Measurements from ENCODE around the gene PCLO. TPM values are rescaled to one million over a fixed set of nuclear protein-coding genes. Genes with fewer than 3 reads are reported as not detected.

Gene PCLO, protein sequence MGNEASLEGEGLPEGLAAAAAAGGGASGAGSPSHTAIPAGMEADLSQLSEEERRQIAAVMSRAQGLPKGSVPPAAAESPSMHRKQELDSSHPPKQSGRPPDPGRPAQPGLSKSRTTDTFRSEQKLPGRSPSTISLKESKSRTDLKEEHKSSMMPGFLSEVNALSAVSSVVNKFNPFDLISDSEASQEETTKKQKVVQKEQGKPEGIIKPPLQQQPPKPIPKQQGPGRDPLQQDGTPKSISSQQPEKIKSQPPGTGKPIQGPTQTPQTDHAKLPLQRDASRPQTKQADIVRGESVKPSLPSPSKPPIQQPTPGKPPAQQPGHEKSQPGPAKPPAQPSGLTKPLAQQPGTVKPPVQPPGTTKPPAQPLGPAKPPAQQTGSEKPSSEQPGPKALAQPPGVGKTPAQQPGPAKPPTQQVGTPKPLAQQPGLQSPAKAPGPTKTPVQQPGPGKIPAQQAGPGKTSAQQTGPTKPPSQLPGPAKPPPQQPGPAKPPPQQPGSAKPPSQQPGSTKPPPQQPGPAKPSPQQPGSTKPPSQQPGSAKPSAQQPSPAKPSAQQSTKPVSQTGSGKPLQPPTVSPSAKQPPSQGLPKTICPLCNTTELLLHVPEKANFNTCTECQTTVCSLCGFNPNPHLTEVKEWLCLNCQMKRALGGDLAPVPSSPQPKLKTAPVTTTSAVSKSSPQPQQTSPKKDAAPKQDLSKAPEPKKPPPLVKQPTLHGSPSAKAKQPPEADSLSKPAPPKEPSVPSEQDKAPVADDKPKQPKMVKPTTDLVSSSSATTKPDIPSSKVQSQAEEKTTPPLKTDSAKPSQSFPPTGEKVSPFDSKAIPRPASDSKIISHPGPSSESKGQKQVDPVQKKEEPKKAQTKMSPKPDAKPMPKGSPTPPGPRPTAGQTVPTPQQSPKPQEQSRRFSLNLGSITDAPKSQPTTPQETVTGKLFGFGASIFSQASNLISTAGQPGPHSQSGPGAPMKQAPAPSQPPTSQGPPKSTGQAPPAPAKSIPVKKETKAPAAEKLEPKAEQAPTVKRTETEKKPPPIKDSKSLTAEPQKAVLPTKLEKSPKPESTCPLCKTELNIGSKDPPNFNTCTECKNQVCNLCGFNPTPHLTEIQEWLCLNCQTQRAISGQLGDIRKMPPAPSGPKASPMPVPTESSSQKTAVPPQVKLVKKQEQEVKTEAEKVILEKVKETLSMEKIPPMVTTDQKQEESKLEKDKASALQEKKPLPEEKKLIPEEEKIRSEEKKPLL (N-terminal part only)
- total RNA-seq: 4.4 TPM

DNA sequence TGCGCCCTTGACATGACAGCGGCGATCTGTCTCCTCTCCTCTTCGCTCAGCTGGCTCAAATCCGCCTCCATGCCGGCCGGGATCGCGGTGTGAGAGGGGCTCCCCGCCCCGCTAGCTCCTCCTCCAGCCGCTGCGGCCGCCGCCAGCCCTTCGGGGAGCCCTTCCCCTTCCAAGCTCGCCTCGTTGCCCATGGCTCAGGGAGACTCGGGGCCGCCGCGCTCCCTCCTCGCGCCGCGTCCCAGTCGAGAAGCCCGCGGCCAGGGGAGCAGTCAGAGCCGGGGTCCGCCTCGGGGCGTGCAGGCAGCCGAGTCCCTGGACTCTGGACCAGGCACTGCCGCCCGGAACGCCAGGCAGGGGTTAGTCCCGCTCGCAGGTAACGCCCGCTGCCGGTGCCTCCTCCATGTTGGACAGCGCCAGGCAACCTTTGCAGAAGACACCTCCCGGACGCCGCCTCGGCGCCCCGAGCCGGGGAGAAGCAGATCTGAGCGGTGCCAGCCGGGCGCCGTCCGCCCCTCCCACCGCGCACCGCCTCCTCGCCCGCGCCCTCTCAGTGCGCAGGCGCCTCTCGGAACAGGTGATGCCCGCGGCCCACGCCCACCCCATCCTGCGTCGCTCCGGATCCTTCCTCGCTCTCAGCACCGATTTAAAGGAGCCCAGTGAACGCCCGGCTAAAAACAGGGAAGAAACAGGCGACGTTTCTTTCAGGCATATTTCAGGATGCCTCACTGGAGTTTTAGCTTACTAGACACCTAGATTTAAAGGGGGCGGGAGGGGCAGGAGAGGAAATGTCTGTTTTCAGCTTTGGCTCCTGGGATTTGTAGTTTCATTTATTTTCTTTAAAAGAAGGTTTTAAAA lies at the start of gene PCLO:
Gene PCLO, minus strand, starts transcription at position 483 of the 855 bp plus-strand sequence. Its CDS starts 292 bp downstream, at position 191.
- ATAC-seq: peak; percentile 100

GRCh38 chr7:83211685-83212084 lies 49.0 kb upstream of the PCLO start:
- no peak for ATAC-seq

DNA sequence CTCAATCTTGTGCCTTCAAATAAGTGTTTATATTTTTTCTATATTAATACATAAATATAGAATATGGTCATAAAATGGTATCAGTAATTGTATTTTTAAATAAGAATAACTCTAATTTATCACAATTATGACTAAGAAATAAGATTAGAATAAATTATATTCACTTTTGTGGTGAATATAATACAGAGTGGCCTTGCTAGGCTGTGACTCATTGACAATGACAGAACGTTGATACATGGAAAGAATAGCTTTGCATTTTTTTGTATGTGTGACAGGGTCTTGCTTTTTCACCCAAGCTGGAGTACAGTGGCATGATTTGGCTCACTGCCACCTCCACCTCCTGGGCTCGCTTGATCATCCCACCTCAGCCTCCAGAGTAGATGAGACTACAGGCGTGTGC lies 47.8 kb upstream of the PCLO start:
- no peak for ATAC-seq

DNA sequence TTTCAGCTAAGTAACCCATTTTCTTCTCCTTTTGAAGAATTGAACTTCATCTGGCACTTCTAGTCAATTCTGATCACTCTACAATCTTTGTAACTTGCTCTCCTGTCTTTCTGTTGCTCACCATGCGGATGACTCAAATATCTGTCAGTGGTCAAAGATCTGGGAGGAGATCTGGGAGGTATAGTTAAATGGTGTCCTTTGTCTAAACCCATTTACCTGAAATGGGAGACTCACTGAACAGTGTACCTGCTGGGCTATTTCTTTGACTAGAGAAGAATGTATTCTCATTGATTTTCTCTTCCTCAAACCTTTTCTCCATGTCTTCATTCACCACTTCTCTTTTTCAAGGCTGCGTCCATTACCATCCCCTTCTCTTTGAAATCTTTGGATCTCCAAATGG lies 42.0 kb upstream of the PCLO start:
- ATAC-seq: no peak

GRCh38 chr7:83201355-83201754 lies 38.7 kb upstream of the PCLO start:
- ATAC-seq: no peak

GRCh38 chr7:83190659-83191389 lies 28.1 kb upstream of the PCLO start:
- ATAC-seq: no peak

DNA sequence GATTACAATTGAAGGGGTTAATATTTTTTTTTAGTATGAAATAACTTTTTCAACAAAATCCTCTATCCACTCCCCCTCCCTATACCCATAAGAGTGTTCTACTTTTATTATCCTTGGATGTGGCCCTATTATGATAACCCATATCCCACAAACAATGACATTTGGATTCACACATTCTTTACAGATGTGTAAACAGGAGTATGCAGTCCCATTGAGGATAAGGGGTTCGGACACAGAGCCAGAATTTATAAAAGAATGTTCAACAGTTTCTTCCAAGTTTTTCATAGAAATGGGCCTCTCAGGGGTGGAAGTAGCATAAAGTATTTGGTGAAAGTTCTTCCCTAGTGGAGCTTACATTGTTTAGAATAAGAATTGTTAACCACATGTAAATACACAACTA lies 16.1 kb upstream of the PCLO start:
- ATAC-seq: no peak

- no peak for ATAC-seq
These were observed 15.4 kb upstream of the PCLO start for GRCh38 chr7:83178066-83178465.

DNA sequence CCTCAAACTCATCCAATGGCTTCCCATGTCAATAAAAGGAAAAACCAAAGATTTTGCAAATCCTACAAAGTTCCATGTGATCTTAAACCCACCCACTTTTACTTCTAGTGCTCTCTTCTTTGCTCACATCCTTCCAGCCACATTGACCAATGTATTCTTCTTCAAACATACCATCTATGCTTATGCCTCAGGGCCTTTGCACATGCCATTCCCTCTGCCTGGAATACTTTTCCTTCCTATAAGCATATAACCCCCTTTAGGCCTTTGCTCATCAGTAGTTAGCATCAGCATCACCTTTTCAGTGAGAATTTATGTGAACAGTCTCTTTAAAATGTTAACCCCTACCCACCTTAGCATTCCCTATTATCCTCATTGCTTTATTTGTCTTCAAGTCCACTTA lies 11.0 kb upstream of the PCLO start:
- ATAC-seq: no peak

DNA sequence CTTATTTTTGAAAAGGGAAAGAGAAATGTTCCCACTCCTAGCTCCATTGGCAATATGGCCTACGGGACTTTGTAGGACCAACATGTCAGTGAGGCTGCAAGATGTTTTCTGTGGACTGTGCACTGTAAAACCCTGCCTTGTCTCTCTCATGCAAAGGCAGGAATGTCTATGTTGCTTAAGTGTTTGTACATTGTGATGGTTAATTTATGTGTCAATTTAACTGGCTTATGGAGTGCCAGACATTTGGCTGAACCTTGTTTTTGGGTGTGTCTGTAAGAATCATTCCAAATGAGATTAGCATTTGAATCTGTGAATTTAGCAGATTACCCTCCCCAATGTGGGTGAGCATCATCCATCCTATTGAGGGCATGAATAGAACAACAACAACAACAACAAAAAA lies 4.1 kb upstream of the PCLO start:
- no peak for ATAC-seq

DNA sequence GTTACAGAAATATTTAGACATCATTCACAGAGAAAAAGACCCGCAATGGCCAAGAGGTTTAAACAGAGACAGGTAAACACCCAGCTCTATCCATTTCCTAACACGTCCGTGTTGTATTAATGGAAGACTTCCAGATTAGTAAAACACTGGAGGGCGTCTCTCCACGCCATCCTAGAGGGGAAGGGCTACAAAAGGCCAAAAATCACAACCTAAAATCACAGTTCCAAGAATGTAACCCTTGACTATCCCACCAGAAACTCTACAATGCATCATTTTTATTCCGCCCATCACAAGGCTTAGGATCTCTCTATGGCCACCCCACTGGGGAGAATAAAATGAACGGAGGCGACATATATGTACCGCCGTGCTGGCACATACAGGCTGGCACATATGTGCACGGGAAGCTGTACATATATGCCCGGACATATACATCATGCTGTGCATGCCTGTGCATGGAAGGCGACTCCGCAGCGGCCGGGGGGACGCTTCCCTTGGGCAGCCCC lies 734 bp downstream of the PCLO start:
- peak; percentile 11 for ATAC-seq

DNA sequence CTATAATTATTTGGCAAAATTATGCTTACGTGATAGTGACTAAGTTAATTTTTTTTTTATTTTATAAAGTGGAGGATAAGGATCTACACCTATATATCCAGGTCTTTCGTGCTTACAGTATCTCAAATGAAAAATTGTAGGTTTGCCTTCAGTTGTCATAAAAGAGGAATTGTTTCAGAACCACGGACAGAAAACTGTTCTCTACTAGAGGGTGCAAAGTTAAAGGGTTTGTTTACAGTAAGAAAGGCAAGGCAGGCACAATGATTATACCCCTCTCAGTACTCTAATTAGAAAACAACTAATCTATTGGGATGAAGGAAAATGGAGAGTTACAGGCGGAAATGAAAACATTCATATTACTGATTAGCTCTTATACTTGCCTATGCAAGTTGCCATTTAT lies 1.5 kb downstream of the PCLO start:
- ATAC-seq: no peak

DNA sequence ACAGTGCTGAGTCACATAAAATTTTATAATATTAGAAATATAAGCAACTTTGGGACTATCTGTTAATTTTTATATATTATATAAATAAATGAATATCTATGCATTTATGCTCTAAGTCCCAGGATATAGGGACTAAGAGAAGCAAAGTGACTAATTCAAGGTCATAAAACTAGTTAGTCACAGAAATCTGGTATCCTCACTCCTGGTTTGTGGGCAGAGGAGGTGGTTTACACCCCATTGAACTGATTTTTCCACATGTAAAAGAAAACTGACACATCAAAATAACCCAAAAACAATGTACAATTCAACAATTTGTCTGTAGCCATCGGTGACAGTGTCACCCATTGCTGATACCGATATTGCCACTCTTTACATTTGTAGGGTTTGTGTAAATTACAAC lies 3.0 kb downstream of the PCLO start:
- no peak for ATAC-seq

GRCh38 chr7:83156006-83156405 lies 6.7 kb downstream of the PCLO start:
- no peak for ATAC-seq

- ATAC-seq: no peak
These were observed 7.3 kb downstream of the PCLO start for GRCh38 chr7:83155407-83155806.

DNA sequence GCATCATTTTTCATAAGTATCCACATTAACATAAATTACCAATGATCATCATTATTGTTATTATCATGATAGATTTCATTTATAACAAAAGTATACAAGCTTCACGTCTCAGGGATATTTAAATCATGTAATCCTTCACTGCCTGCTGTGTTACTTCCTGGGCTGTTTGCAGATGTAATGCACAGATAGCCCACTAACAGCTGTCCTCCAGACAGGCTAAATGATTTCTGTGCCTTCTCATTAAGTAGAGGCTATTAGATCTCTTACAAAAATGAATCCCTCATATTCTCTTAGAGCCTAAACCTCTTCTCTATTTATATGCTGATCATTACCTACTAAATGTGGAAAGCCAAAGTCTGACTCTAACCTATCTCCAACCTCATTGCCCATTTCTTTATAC lies 9.3 kb downstream of the PCLO start:
- no peak for ATAC-seq

GRCh38 chr7:83150310-83150709 lies 12.4 kb downstream of the PCLO start:
- ATAC-seq: no peak

GRCh38 chr7:83149466-83149865 lies 13.2 kb downstream of the PCLO start:
- ATAC-seq: no peak

- no peak for ATAC-seq
These were observed 13.9 kb downstream of the PCLO start for GRCh38 chr7:83148776-83149175.

DNA sequence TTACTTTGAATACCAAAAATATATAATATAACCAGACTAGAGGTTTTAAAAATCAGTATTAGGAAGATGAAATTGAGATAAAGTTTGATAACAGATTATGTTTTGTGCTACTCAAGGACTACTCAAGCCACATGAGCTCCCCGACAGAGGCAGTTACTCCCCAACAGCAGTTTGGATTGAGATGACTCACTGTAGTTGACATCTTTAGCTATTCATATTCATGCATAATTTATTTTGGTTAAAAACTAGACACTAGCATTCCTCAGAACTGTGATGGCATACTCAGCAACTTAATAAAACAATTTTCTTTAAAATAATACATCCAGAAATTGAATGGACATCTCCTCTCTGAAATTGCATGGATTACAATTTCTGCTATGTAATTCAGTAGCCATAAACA lies 19.6 kb downstream of the PCLO start:
- no peak for ATAC-seq

DNA sequence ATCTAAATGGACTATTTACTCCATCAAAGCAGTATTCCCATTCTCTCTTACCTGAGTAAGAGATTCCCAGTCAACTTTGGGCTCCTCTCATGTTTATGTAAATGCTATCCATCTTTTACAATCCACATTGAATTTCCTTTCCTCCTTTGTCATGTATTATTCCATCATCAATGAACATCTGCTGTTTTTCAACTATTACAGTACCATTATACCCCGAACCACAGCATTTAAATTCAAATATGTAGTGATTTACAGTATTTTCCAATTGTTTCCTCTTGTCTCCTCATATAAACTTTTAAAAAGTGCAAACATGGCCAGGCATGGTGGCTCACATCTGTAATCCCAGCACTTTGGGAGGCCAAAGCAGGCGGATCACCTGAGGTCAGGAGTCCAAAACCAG lies 20.3 kb downstream of the PCLO start:
- ATAC-seq: no peak

All from esophagus mucosa (tissue), 1 donor.